ENCODE data around the gene RGS7.
"Not testable (repeated sequence)": the region's sequence is repeated elsewhere in the genome, so short reads cannot be mapped to it uniquely, and the experiment has no call there.

The RGS7 gene

GRCh38 chr1:241332037-241332409 is 25.0 kb downstream of the RGS7 start:
- DNase-seq (ENCODE audit: low read depth in 2 of 2, low spot score in 1 of 2), result no peak

GRCh38 chr1:241331328-241332036 is 25.5 kb downstream of the RGS7 start:
- no peak for DNase-seq (ENCODE audit: low read depth in 2 of 2, low spot score in 1 of 2)

- DNase-seq (ENCODE audit: low read depth in 2 of 2, low spot score in 1 of 2), result no peak
Measured at GRCh38 chr1:241330619-241331327, 26.2 kb downstream of the RGS7 start.

- no peak for DNase-seq (ENCODE audit: low read depth in 2 of 2, low spot score in 1 of 2)
Measured at GRCh38 chr1:241325456-241325855, 31.5 kb downstream of the RGS7 start.

- no peak for DNase-seq (ENCODE audit: low read depth in 2 of 2, low spot score in 1 of 2)
Measured at GRCh38 chr1:241323514-241324195, 33.4 kb downstream of the RGS7 start.

GRCh38 chr1:241317676-241318075 is 39.3 kb downstream of the RGS7 start:
- no peak for DNase-seq (ENCODE audit: low read depth in 2 of 2, low spot score in 1 of 2)

- DNase-seq (ENCODE audit: low read depth in 2 of 2, low spot score in 1 of 2), result no peak
Measured at GRCh38 chr1:241316372-241316771, 40.6 kb downstream of the RGS7 start.

- no peak for DNase-seq (ENCODE audit: low read depth in 2 of 2, low spot score in 1 of 2)
Measured at GRCh38 chr1:241311056-241311746, 45.8 kb downstream of the RGS7 start.

- DNase-seq (ENCODE audit: low read depth in 2 of 2, low spot score in 1 of 2), result no peak
Measured at GRCh38 chr1:241310451-241310850, 46.6 kb downstream of the RGS7 start.

- DNase-seq (ENCODE audit: low read depth in 2 of 2, low spot score in 1 of 2), result no peak
Measured at GRCh38 chr1:241309651-241310050, 47.4 kb downstream of the RGS7 start.

GRCh38 chr1:241308471-241308870 is 48.5 kb downstream of the RGS7 start:
- no peak for DNase-seq (ENCODE audit: low read depth in 2 of 2, low spot score in 1 of 2)

- DNase-seq (ENCODE audit: low read depth in 2 of 2, low spot score in 1 of 2), result no peak
Measured at GRCh38 chr1:241308011-241308410, 49.0 kb downstream of the RGS7 start.

GRCh38 chr1:241306125-241306790 is 50.7 kb downstream of the RGS7 start:
- no peak for DNase-seq (ENCODE audit: low read depth in 2 of 2, low spot score in 1 of 2)

GRCh38 chr1:241302024-241302423 is 55.0 kb downstream of the RGS7 start:
- DNase-seq (ENCODE audit: low read depth in 2 of 2, low spot score in 1 of 2), result not testable (repeated sequence)

- DNase-seq (ENCODE audit: low read depth in 2 of 2, low spot score in 1 of 2), result no peak
Measured at GRCh38 chr1:241299347-241299746, 57.7 kb downstream of the RGS7 start.

- no peak for DNase-seq (ENCODE audit: low read depth in 2 of 2, low spot score in 1 of 2)
Measured at GRCh38 chr1:241292973-241293372, 64.0 kb downstream of the RGS7 start.

- not testable (repeated sequence) for DNase-seq (ENCODE audit: low read depth in 2 of 2, low spot score in 1 of 2)
Measured at GRCh38 chr1:241291548-241291947, 65.5 kb downstream of the RGS7 start.

- no peak for DNase-seq (ENCODE audit: low read depth in 2 of 2, low spot score in 1 of 2)
Measured at GRCh38 chr1:241286486-241286885, 70.5 kb downstream of the RGS7 start.

- DNase-seq (ENCODE audit: low read depth in 2 of 2, low spot score in 1 of 2), result no peak
Measured at GRCh38 chr1:241276391-241276790, 80.6 kb downstream of the RGS7 start.

- no peak for DNase-seq (ENCODE audit: low read depth in 2 of 2, low spot score in 1 of 2)
Measured at GRCh38 chr1:241275981-241276380, 81.0 kb downstream of the RGS7 start.

GRCh38 chr1:241275226-241275625 is 81.8 kb downstream of the RGS7 start:
- no peak for DNase-seq (ENCODE audit: low read depth in 2 of 2, low spot score in 1 of 2)
